Measurements from ENCODE around the gene KIF3C.
"Not testable (repeated sequence)": the region's sequence is repeated elsewhere in the genome, so short reads cannot be mapped to it uniquely, and the experiment has no call there.

KIF3C gene

GRCh38 chr2:26020231-26020640 is 37.9 kb upstream of the KIF3C start:
- Histone ChIP-seq H3K4me2 (ENCODE audit: low read length) (no peak overlapping the region), H3K9me3 (ENCODE audit: low read length) (peaks cover 4% of the 10 kb centered on the region; the same call in 1 of the 2 replicates), H2AFZ (ENCODE audit: low read length) (no peak overlapping the region), H3K27ac (ENCODE audit: low read depth, low read length, poor library complexity, severe bottlenecking) (no peak overlapping the region), H3K36me3 (ENCODE audit: insufficient read depth, low read length) (no peaks in the 10 kb centered on the region), H3K9me2 (ENCODE audit: low read depth, low read length) (no peaks in the 10 kb centered on the region), H3K9ac (ENCODE audit: low read length) (no peak overlapping the region), H3F3A (ENCODE audit: insufficient read depth, low read length) (no peaks in the 10 kb centered on the region), H3K79me2 (ENCODE audit: insufficient read depth, low read length) (no peaks in the 10 kb centered on the region), H4K20me1 (ENCODE audit: insufficient read depth, low read length) (no peaks in the 10 kb centered on the region), H3K27me3 (ENCODE audit: insufficient read depth, low read length) (0 out of 2 replicates have a peak, but pooled peaks cover 4% of the 10 kb centered on the region), H3K4me1 (ENCODE audit: insufficient read depth, low read length, severe bottlenecking) (no peaks in the 10 kb centered on the region), H3K4me3 (ENCODE audit: low read depth, low read length, poor library complexity, severe bottlenecking) (no peak overlapping the region)
- TF ChIP-seq EZH2 (IDR thresholded peaks at IDR 0.05; ENCODE audit: borderline replicate concordance, low read length) (no peak), CTCF (IDR thresholded peaks at IDR 0.05; ENCODE audit: low read length) (no peak)

GRCh38 chr2:26018184-26019055 is 36.1 kb upstream of the KIF3C start:
- 0 out of 2 replicates have a peak, but pooled peaks cover 4% of the 10 kb centered on the region for H3K27me3 ChIP-seq (ENCODE audit: insufficient read depth, low read length)
- no peaks in the 10 kb centered on the region for H3K9me2 ChIP-seq (ENCODE audit: low read depth, low read length)
- no peak overlapping the region for H2AFZ ChIP-seq (ENCODE audit: low read length)
- TF ChIP-seq CTCF (IDR thresholded peaks at IDR 0.05; ENCODE audit: low read length) (no peak), EZH2 (IDR thresholded peaks at IDR 0.05; ENCODE audit: borderline replicate concordance, low read length) (no peak)
- H3K4me1 ChIP-seq (ENCODE audit: insufficient read depth, low read length, severe bottlenecking), result no peaks in the 10 kb centered on the region
- H3K27ac ChIP-seq (ENCODE audit: low read depth, low read length, poor library complexity, severe bottlenecking), result no peak overlapping the region
- H3K9ac ChIP-seq (ENCODE audit: low read length), result no peak overlapping the region
- no peak overlapping the region for H3K4me2 ChIP-seq (ENCODE audit: low read length)
- H4K20me1 ChIP-seq (ENCODE audit: insufficient read depth, low read length), result no peaks in the 10 kb centered on the region
- H3K36me3 ChIP-seq (ENCODE audit: insufficient read depth, low read length), result no peaks in the 10 kb centered on the region
- H3F3A ChIP-seq (ENCODE audit: insufficient read depth, low read length), result no peaks in the 10 kb centered on the region
- H3K9me3 ChIP-seq (ENCODE audit: low read length), result no peaks in the 10 kb centered on the region
- H3K4me3 ChIP-seq (ENCODE audit: low read depth, low read length, poor library complexity, severe bottlenecking), result no peak overlapping the region
- H3K79me2 ChIP-seq (ENCODE audit: insufficient read depth, low read length), result no peaks in the 10 kb centered on the region

GRCh38 chr2:26017464-26018183 is 35.3 kb upstream of the KIF3C start:
- H3K79me2 ChIP-seq (ENCODE audit: insufficient read depth, low read length), result no peaks in the 10 kb centered on the region
- H3K27me3 ChIP-seq (ENCODE audit: insufficient read depth, low read length), result 0 out of 2 replicates have a peak, but pooled peaks cover 4% of the 10 kb centered on the region
- H3K4me1 ChIP-seq (ENCODE audit: insufficient read depth, low read length, severe bottlenecking), result no peaks in the 10 kb centered on the region
- no peaks in the 10 kb centered on the region for H4K20me1 ChIP-seq (ENCODE audit: insufficient read depth, low read length)
- TF ChIP-seq CTCF (IDR thresholded peaks at IDR 0.05; ENCODE audit: low read length) (no peak), EZH2 (IDR thresholded peaks at IDR 0.05; ENCODE audit: borderline replicate concordance, low read length) (no peak)
- no peak overlapping the region for H3K4me3 ChIP-seq (ENCODE audit: low read depth, low read length, poor library complexity, severe bottlenecking)
- H3K9ac ChIP-seq (ENCODE audit: low read length), result no peak overlapping the region
- H3K9me3 ChIP-seq (ENCODE audit: low read length), result no peaks in the 10 kb centered on the region
- no peaks in the 10 kb centered on the region for H3F3A ChIP-seq (ENCODE audit: insufficient read depth, low read length)
- no peak overlapping the region for H3K4me2 ChIP-seq (ENCODE audit: low read length)
- no peak overlapping the region for H3K27ac ChIP-seq (ENCODE audit: low read depth, low read length, poor library complexity, severe bottlenecking)
- H3K9me2 ChIP-seq (ENCODE audit: low read depth, low read length), result no peaks in the 10 kb centered on the region
- no peak overlapping the region for H2AFZ ChIP-seq (ENCODE audit: low read length)
- H3K36me3 ChIP-seq (ENCODE audit: insufficient read depth, low read length), result no peaks in the 10 kb centered on the region

- not testable (repeated sequence) for H3K27ac ChIP-seq (ENCODE audit: low read depth, low read length, poor library complexity, severe bottlenecking); H3K9me3 ChIP-seq (ENCODE audit: low read length); H3K4me3 ChIP-seq (ENCODE audit: low read depth, low read length, poor library complexity, severe bottlenecking); H3K27me3 ChIP-seq (ENCODE audit: insufficient read depth, low read length); H3K4me1 ChIP-seq (ENCODE audit: insufficient read depth, low read length, severe bottlenecking); H3K4me2 ChIP-seq (ENCODE audit: low read length); H3K36me3 ChIP-seq (ENCODE audit: insufficient read depth, low read length); H3K79me2 ChIP-seq (ENCODE audit: insufficient read depth, low read length); H4K20me1 ChIP-seq (ENCODE audit: insufficient read depth, low read length); H3K9ac ChIP-seq (ENCODE audit: low read length); H2AFZ ChIP-seq (ENCODE audit: low read length); H3K9me2 ChIP-seq (ENCODE audit: low read depth, low read length); H3F3A ChIP-seq (ENCODE audit: insufficient read depth, low read length)
These were observed 34.4 kb upstream of the KIF3C start for GRCh38 chr2:26016706-26017045.
